ENCODE measurements around the gene ST7L.

Gene ST7L

GRCh38 chr1:112599477-112599876 is 19.5 kb downstream of the ST7L start:
- no peaks in the 10 kb centered on the region for H3K9me3 Mint-ChIP-seq
- no peaks in the 10 kb centered on the region for H3K4me1 Mint-ChIP-seq (ENCODE audit: low read depth)
- H3K4me3 Mint-ChIP-seq: no peak overlapping the region
- H3K36me3 Mint-ChIP-seq (ENCODE audit: low read depth): peaks cover 54% of the 10 kb centered on the region
- H3K27me3 Mint-ChIP-seq: no peaks in the 10 kb centered on the region
- H3K27ac Mint-ChIP-seq: no peak overlapping the region
- intact Hi-C loops (cut with micrococcal nuclease): no loop called here

GRCh38 chr1:112594208-112594876 is 24.6 kb downstream of the ST7L start:
- intact Hi-C loops (cut with micrococcal nuclease): no loop called here
- no peaks in the 10 kb centered on the region for H3K4me1 Mint-ChIP-seq (ENCODE audit: low read depth)
- H3K27me3 Mint-ChIP-seq: no peaks in the 10 kb centered on the region
- no peak overlapping the region for H3K27ac Mint-ChIP-seq
- H3K4me3 Mint-ChIP-seq: no peak overlapping the region
- H3K36me3 Mint-ChIP-seq (ENCODE audit: low read depth): peaks cover 27% of the 10 kb centered on the region
- no peaks in the 10 kb centered on the region for H3K9me3 Mint-ChIP-seq

- intact Hi-C loops (cut with micrococcal nuclease): no loop called here
- Mint-ChIP-seq H3K27ac (no peak overlapping the region), H3K9me3 (no peaks in the 10 kb centered on the region), H3K36me3 (ENCODE audit: low read depth) (peaks cover 42% of the 10 kb centered on the region), H3K4me3 (no peak overlapping the region), H3K27me3 (no peaks in the 10 kb centered on the region), H3K4me1 (ENCODE audit: low read depth) (no peaks in the 10 kb centered on the region)
These were observed 29.2 kb downstream of the ST7L start for GRCh38 chr1:112589766-112590165.

- no peak overlapping the region for H3K27ac Mint-ChIP-seq
- H3K36me3 Mint-ChIP-seq (ENCODE audit: low read depth): peaks cover 45% of the 10 kb centered on the region
- no peaks in the 10 kb centered on the region for H3K9me3 Mint-ChIP-seq
- no peak overlapping the region for H3K4me3 Mint-ChIP-seq
- intact Hi-C loops (cut with micrococcal nuclease): no loop called here
- H3K4me1 Mint-ChIP-seq (ENCODE audit: low read depth): no peaks in the 10 kb centered on the region
- no peaks in the 10 kb centered on the region for H3K27me3 Mint-ChIP-seq
These were observed 35.6 kb downstream of the ST7L start for GRCh38 chr1:112583366-112583765.

- H3K9me3 Mint-ChIP-seq: no peaks in the 10 kb centered on the region
- H3K27me3 Mint-ChIP-seq: no peaks in the 10 kb centered on the region
- intact Hi-C loops (cut with micrococcal nuclease): no loop called here
- peaks cover 44% of the 10 kb centered on the region for H3K36me3 Mint-ChIP-seq (ENCODE audit: low read depth)
- H3K4me1 Mint-ChIP-seq (ENCODE audit: low read depth): no peaks in the 10 kb centered on the region
- H3K27ac Mint-ChIP-seq: no peak overlapping the region
- no peak overlapping the region for H3K4me3 Mint-ChIP-seq
These were observed 37.3 kb downstream of the ST7L start for GRCh38 chr1:112581586-112582192.

- no peak overlapping the region for H3K4me3 Mint-ChIP-seq
- intact Hi-C loops (cut with micrococcal nuclease): no loop called here
- H3K4me1 Mint-ChIP-seq (ENCODE audit: low read depth): no peaks in the 10 kb centered on the region
- H3K27me3 Mint-ChIP-seq: no peaks in the 10 kb centered on the region
- no peak overlapping the region for H3K27ac Mint-ChIP-seq
- H3K9me3 Mint-ChIP-seq: no peaks in the 10 kb centered on the region
- H3K36me3 Mint-ChIP-seq (ENCODE audit: low read depth): peaks cover 56% of the 10 kb centered on the region
These were observed 39.0 kb downstream of the ST7L start for GRCh38 chr1:112579801-112580510.

- no peak overlapping the region for H3K4me3 Mint-ChIP-seq
- no peaks in the 10 kb centered on the region for H3K27me3 Mint-ChIP-seq
- peaks cover 72% of the 10 kb centered on the region for H3K36me3 Mint-ChIP-seq (ENCODE audit: low read depth)
- H3K27ac Mint-ChIP-seq: no peak overlapping the region
- intact Hi-C loops (cut with micrococcal nuclease): no loop called here
- H3K4me1 Mint-ChIP-seq (ENCODE audit: low read depth): no peaks in the 10 kb centered on the region
- no peaks in the 10 kb centered on the region for H3K9me3 Mint-ChIP-seq
These were observed 42.7 kb downstream of the ST7L start for GRCh38 chr1:112576240-112576639.

- Mint-ChIP-seq H3K27me3 (no peaks in the 10 kb centered on the region), H3K36me3 (ENCODE audit: low read depth) (peaks cover 74% of the 10 kb centered on the region), H3K27ac (no peak overlapping the region), H3K4me1 (ENCODE audit: low read depth) (no peaks in the 10 kb centered on the region), H3K9me3 (no peaks in the 10 kb centered on the region), H3K4me3 (no peak overlapping the region)
- intact Hi-C loops (cut with micrococcal nuclease): no loop called here
These were observed 43.7 kb downstream of the ST7L start for GRCh38 chr1:112575154-112575804.

- no peaks in the 10 kb centered on the region for H3K9me3 Mint-ChIP-seq
- intact Hi-C loops (cut with micrococcal nuclease): no loop called here
- peaks cover 41% of the 10 kb centered on the region for H3K36me3 Mint-ChIP-seq (ENCODE audit: low read depth)
- H3K4me1 Mint-ChIP-seq (ENCODE audit: low read depth): no peaks in the 10 kb centered on the region
- no peak overlapping the region for H3K27ac Mint-ChIP-seq
- no peak overlapping the region for H3K4me3 Mint-ChIP-seq
- H3K27me3 Mint-ChIP-seq: no peaks in the 10 kb centered on the region
These were observed 53.1 kb downstream of the ST7L start for GRCh38 chr1:112565800-112566199.

GRCh38 chr1:112564081-112564480 is 54.9 kb downstream of the ST7L start:
- H3K4me1 Mint-ChIP-seq (ENCODE audit: low read depth): no peaks in the 10 kb centered on the region
- intact Hi-C loops (cut with micrococcal nuclease): no loop called here
- no peak overlapping the region for H3K4me3 Mint-ChIP-seq
- peaks cover 38% of the 10 kb centered on the region for H3K36me3 Mint-ChIP-seq (ENCODE audit: low read depth)
- no peak overlapping the region for H3K27ac Mint-ChIP-seq
- H3K9me3 Mint-ChIP-seq: no peaks in the 10 kb centered on the region
- H3K27me3 Mint-ChIP-seq: no peaks in the 10 kb centered on the region

- H3K27me3 Mint-ChIP-seq: no peaks in the 10 kb centered on the region
- peaks cover 35% of the 10 kb centered on the region for H3K36me3 Mint-ChIP-seq (ENCODE audit: low read depth)
- intact Hi-C loops (cut with micrococcal nuclease): no loop called here
- H3K4me1 Mint-ChIP-seq (ENCODE audit: low read depth): no peaks in the 10 kb centered on the region
- H3K27ac Mint-ChIP-seq: no peak overlapping the region
- no peak overlapping the region for H3K4me3 Mint-ChIP-seq
- no peaks in the 10 kb centered on the region for H3K9me3 Mint-ChIP-seq
These were observed 55.6 kb downstream of the ST7L start for GRCh38 chr1:112563341-112563740.

GRCh38 chr1:112558634-112559033 is 60.3 kb downstream of the ST7L start:
- intact Hi-C loops (cut with micrococcal nuclease): no loop called here
- Mint-ChIP-seq H3K27me3 (no peaks in the 10 kb centered on the region), H3K9me3 (no peaks in the 10 kb centered on the region)

GRCh38 chr1:112557385-112557784 is 61.6 kb downstream of the ST7L start:
- Mint-ChIP-seq H3K36me3 (ENCODE audit: low read depth) (peaks cover 28% of the 10 kb centered on the region), H3K4me1 (ENCODE audit: low read depth) (no peaks in the 10 kb centered on the region), H3K4me3 (no peak overlapping the region), H3K27ac (no peak overlapping the region), H3K9me3 (no peaks in the 10 kb centered on the region), H3K27me3 (no peaks in the 10 kb centered on the region)
- intact Hi-C loops (cut with micrococcal nuclease): no loop called here

More at GRCh38 chr1:112558634-112559033, 60.3 kb downstream of the ST7L start:
- Mint-ChIP-seq H3K4me3 (no peak overlapping the region), H3K27ac (no peak overlapping the region), H3K36me3 (ENCODE audit: low read depth) (peaks cover 38% of the 10 kb centered on the region), H3K4me1 (ENCODE audit: low read depth) (no peaks in the 10 kb centered on the region)

- intact Hi-C loops (cut with micrococcal nuclease): no loop called here
- Mint-ChIP-seq H3K36me3 (ENCODE audit: low read depth) (peaks cover 12% of the 10 kb centered on the region), H3K27ac (no peak overlapping the region)
These were observed 64.5 kb downstream of the ST7L start for GRCh38 chr1:112554411-112554810.

More at GRCh38 chr1:112554411-112554810, 64.5 kb downstream of the ST7L start:
- Mint-ChIP-seq H3K27me3 (no peaks in the 10 kb centered on the region), H3K4me3 (no peak overlapping the region), H3K4me1 (ENCODE audit: low read depth) (no peaks in the 10 kb centered on the region), H3K9me3 (no peaks in the 10 kb centered on the region)
